Heart right ventricle (tissue), 16 donors: ENCODE data around the gene PEX14. TPM values are rescaled to one million over a fixed set of nuclear protein-coding genes. Genes with fewer than 3 reads are reported as not detected.
A peak's percentile ranks its signal among the peaks of the same experiment; 100 is the strongest.

Experiments
- ATAC-seq, 8 donors: fragments of 200-7000 bp; cut with Tn5 transposase; one replicate each; pipeline ENCODE4 v1.9.1; 2020; ENCODE audit warnings: mild to moderate bottlenecking in 8 of 8, moderate library complexity in 8 of 8, moderate number of reproducible peaks in 1 of 8
- DNase-seq, 2 donors: peaks; one replicate each; pipeline ENCODE4 v3.0.0-alpha.2; 2020
- H3K27ac ChIP-seq, 10 donors: fragments of 200-600 bp; sonication (generic) in 2 of 10; one replicate each; pipeline versions ENCODE4 v1.5.0 to v1.8.0; 2020 to 2022; ENCODE audit warnings: mild to moderate bottlenecking in 3 of 10
- H3K27me3 ChIP-seq, 7 donors: fragments of 200-600 bp; one replicate each; pipeline ENCODE4 v1.8.0; 2021 to 2022; ENCODE audit warnings: mild to moderate bottlenecking in 2 of 7
- H3K36me3 ChIP-seq, 9 donors: fragments of 200-600 bp; sonication (generic) in 1 of 9; one replicate each; pipeline versions ENCODE4 v1.5.0 to v1.8.0; 2020 to 2022; ENCODE audit warnings: mild to moderate bottlenecking in 2 of 9
- H3K4me1 ChIP-seq, 9 donors: fragments of 200-600 bp; sonication (generic) in 1 of 9; one replicate each; pipeline versions ENCODE4 v1.5.0 to v1.8.0; 2020 to 2022; ENCODE audit warnings: mild to moderate bottlenecking in 4 of 9
- H3K4me3 ChIP-seq, 10 donors: fragments of 200-600 bp; sonication (generic) in 2 of 10; one replicate each; pipeline versions ENCODE4 v1.5.0 to v1.8.0; 2020 to 2022; ENCODE audit warnings: mild to moderate bottlenecking in 7 of 10, moderate library complexity in 2 of 10
- H3K9me3 ChIP-seq, 11 donors: fragments of 200-600 bp in 10 of 11; sonication (generic) in 2 of 11; one replicate each; pipeline versions ENCODE4 v1.5.0 to v1.8.0; 2013 to 2022; ENCODE audit warnings: mild to moderate bottlenecking in 2 of 11, control low read depth in 1 of 11, moderate library complexity in 1 of 11
- CTCF ChIP-seq, 9 donors: fragments of 200-600 bp; sonication (generic) in 2 of 9; IDR thresholded peaks; one replicate each; pipeline versions ENCODE4 v1.5.0 to v1.8.0; 2021 to 2022; ENCODE audit warnings: antibody characterized with exemption in 9 of 9, mild to moderate bottlenecking in 5 of 9, moderate library complexity in 1 of 9
- WGBS, 2 donors: extraction: QIAGEN DNeasy Blood & Tissue Kit; methylation state at CpG; one replicate each; pipeline ENCODE4 v1.1.7; 2013; ENCODE audit warnings: inconsistent platforms in 1 of 2; 5-methylcytosine and 5-hydroxymethylcytosine counted together
- intact Hi-C, 10 donors: fragments of 100-400 bp; cut with DNase I; formaldehyde crosslinking; loops; one replicate each; pipeline versions ENCODE4 v1.11.1 to v1.14.2; 2022
- polyA plus RNA-seq, 2 donors: library from polyadenylated mRNA; stranded (reverse); fragments of 200-250 nt; gene quantifications; one replicate each; pipeline ENCODE4 v1.2.3, GENCODE V29; 2013
- total RNA-seq, 10 donors: library from RNA; stranded (reverse); fragmentation: NEBNext Ultra II Directional in 3 of 10; extraction: Animal tissue kit (Norgen Biotek cat#: 25700) in 3 of 10; gene quantifications; one replicate each; pipeline versions ENCODE4 v1.2.1 to v1.2.4, GENCODE V29; 2021 to 2023
- donor health status: Arrhythmogenic right ventricular cardiomyopathy.
- donor health status: ischemic (EF 13 %, LVEDD 7.1; RV severe dilation, severe dysfunction).
- donor health status: healthy with polysubstance abuse.
- donor health status: DM: no; HTN: yes; CAD: no.
- donor health status: DM: no; HTN: no; CAD: no.
- donor health status: ischemic (EF 25% LVEDD 6.9; RV normal size, moderate dysfunction).
- donor health status: ischemic (EF 25% LVEDD 5.7; RV mildly dilated, moderate dysfunction).
- donor health status: healthy.
- donor health status: DM: yes; HTN: yes; CAD: no.
- donor health status: Ischemic cardiomyopathy.
- donor health status: ischemic (EF 35%, LVEDD 5.7; RV mildly dilated, moderate dysfunction).
- donor health status: nonischemic (EF 11% LVEDD 7.7; RV severe dilation, severe dysfunction).
- donor health status: DM: yes; HTN: yes; CAD: no.
- donor health status: PGD.
- donor health status: ischemic (EF 29% LVEDD 5.4; RV normal size, mild dysfunction).
- donor health status: nonischemic (EF 23%, LVEDD 6.1; RV moderate dilation, normal function).

Gene PEX14
- total and polyA plus RNA-seq, 12 donors = 17.1 to 31.9 (median 21.1) TPM

- WGBS, 2 donors = 93 to 95% methylated on average over 11 of the region's 11 CpGs
- intact Hi-C loops = no loop called here
- Histone ChIP-seq H3K27me3 (no peaks in the 10 kb centered on the region), H3K4me3 (no peak overlapping the region), H3K27ac (no peak overlapping the region), H3K9me3 (no peaks in the 10 kb centered on the region), H3K36me3 (peaks cover 0 to under 1% (median 0%) of the 10 kb centered on the region in 9 donors), H3K4me1 (peaks cover 0 to 44% (median 10%) of the 10 kb centered on the region in 9 donors)
- DNase-seq (no peak), ATAC-seq (no peak)
- no peak for TF ChIP-seq CTCF (IDR thresholded peaks at IDR 0.05)
These were observed 119.0 kb downstream of the PEX14 start for GRCh38 chr1:10593750-10594149.

- Histone ChIP-seq H3K4me3 (no peak overlapping the region), H3K9me3 (no peaks in the 10 kb centered on the region), H3K36me3 (peaks cover 0 to 10% (median 0%) of the 10 kb centered on the region in 9 donors), H3K4me1 (peaks cover 0 to 50% (median 10%) of the 10 kb centered on the region in 9 donors), H3K27ac (peak overlapping the region in 2 of 10 donors; percentile 13 to 15), H3K27me3 (no peaks in the 10 kb centered on the region)
- TF ChIP-seq CTCF (IDR thresholded peaks at IDR 0.05) = no peak
- DNase-seq (no peak), ATAC-seq (peak in 6 of 8 donors; percentile 46 to 77 (median 66))
- 56 to 58% methylated on average over 9 of the region's 9 CpGs for WGBS, 2 donors
- intact Hi-C loops = no loop called here
These were observed 120.0 kb downstream of the PEX14 start for GRCh38 chr1:10594595-10595223.

- no peak for ATAC-seq
- H3K9me3 ChIP-seq = no peaks in the 10 kb centered on the region
- no peaks in the 10 kb centered on the region for H3K27me3 ChIP-seq
- no peak overlapping the region for H3K4me3 ChIP-seq
- H3K4me1 ChIP-seq = peaks cover 0 to 48% (median 10%) of the 10 kb centered on the region in 9 donors
- DNase-seq = no peak
- intact Hi-C loops = no loop called here
- 74 to 83% methylated on average over 6 of the region's 6 CpGs for WGBS, 2 donors
- no peak for TF ChIP-seq CTCF (IDR thresholded peaks at IDR 0.05)
- peaks cover 0 to 26% (median 0%) of the 10 kb centered on the region in 9 donors for H3K36me3 ChIP-seq
- no peak overlapping the region for H3K27ac ChIP-seq
These were observed 122.0 kb downstream of the PEX14 start for GRCh38 chr1:10596780-10597179.

GRCh38 chr1:10597492-10598388, 123.0 kb downstream of the PEX14 start:
- TF ChIP-seq CTCF (IDR thresholded peaks at IDR 0.05) = no peak
- Histone ChIP-seq H3K4me3 (no peak overlapping the region), H3K27ac (no peak overlapping the region), H3K9me3 (no peaks in the 10 kb centered on the region), H3K4me1 (peaks cover 0 to 40% (median 10%) of the 10 kb centered on the region in 9 donors), H3K27me3 (no peaks in the 10 kb centered on the region), H3K36me3 (peaks cover 0 to 29% (median 0%) of the 10 kb centered on the region in 9 donors)
- WGBS, 2 donors = 89 to 90% methylated on average over 13 of the region's 13 CpGs
- ATAC-seq = peak in 3 of 8 donors; percentile 28 to 30 (median 30)
- no peak for DNase-seq
- intact Hi-C loops = no loop called here
